AG04449 (cell line): ENCODE results near the gene RABEP1.

Experiments used
- CTCF ChIA-PET: fragments of 350-600 bp; formaldehyde crosslinking; extraction: SDS; loops from one replicate; lab custom pipeline; 2021; ENCODE audit warnings: antibody characterized with exemption; lab: Yijun Ruan, JAX
- POLR2A ChIA-PET: fragments of 400-600, 350-600 bp; formaldehyde crosslinking; extraction: SDS; loops from one replicate; lab custom pipeline; 2020; ENCODE audit warnings: antibody characterized with exemption, inconsistent platforms; lab: Yijun Ruan, JAX
- DNase-seq: peaks from one replicate; pipeline ENCODE4 v3.0.0-alpha.2; 2010; ENCODE audit warnings: low read depth, low spot score
- H3K4me3 ChIP-seq: 2 replicates; pipeline ENCODE4 v1.5.1; 2011; ENCODE audit warnings: low read depth, mild to moderate bottlenecking, control low read depth, low read length
- TF ChIP-seq, protein P1 (sequence below): IDR thresholded peaks from one replicate; pipeline ENCODE4 v1.5.1; 2011; ENCODE audit warnings: mild to moderate bottlenecking, moderate library complexity, low read length, control low read depth, inconsistent platforms; ENCODE audit not compliant: insufficient read depth; ENCODE audit errors: missing control alignments

Gene RABEP1

GRCh38 chr17:5352681-5353289 is 70.7 kb downstream of the RABEP1 start:
- POLR2A ChIA-PET, result no interaction called here
- CTCF ChIA-PET, result interaction anchor here (0.8 kb wide), 1 partner anchor 87 kb away, joined by 3 read pairs; the partner anchor contains the start of gene C1QBP
- no peak for DNase-seq
- no peak overlapping the region for H3K4me3 ChIP-seq
- TF ChIP-seq, protein P1, sequence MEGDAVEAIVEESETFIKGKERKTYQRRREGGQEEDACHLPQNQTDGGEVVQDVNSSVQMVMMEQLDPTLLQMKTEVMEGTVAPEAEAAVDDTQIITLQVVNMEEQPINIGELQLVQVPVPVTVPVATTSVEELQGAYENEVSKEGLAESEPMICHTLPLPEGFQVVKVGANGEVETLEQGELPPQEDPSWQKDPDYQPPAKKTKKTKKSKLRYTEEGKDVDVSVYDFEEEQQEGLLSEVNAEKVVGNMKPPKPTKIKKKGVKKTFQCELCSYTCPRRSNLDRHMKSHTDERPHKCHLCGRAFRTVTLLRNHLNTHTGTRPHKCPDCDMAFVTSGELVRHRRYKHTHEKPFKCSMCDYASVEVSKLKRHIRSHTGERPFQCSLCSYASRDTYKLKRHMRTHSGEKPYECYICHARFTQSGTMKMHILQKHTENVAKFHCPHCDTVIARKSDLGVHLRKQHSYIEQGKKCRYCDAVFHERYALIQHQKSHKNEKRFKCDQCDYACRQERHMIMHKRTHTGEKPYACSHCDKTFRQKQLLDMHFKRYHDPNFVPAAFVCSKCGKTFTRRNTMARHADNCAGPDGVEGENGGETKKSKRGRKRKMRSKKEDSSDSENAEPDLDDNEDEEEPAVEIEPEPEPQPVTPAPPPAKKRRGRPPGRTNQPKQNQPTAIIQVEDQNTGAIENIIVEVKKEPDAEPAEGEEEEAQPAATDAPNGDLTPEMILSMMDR, result no peak

DNA sequence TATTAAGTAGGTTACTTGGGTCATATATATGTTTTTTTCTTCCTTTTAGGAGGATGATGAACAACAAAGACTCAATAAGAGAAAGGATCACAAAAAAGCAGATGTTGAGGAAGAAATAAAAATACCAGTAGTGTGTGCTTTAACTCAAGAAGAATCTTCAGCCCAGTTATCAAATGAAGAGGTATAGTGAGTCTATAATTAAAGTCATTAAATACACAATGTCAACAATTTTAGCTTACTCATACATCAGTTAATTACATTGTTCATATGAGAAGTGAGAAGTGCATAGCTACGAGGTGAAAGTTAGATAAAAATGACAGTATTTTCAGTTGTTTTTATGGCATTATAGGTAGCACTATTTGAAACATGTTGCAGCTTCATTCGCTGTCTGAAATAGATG is 72.2 kb downstream of the RABEP1 start:
- ChIA-PET CTCF (interaction anchor here (1.3 kb wide), 1 partner anchor 14 kb away, joined by 3 read pairs; no protein-coding TSS in a partner anchor), POLR2A (no interaction called here)
- TF ChIP-seq, protein P1, result no peak
- H3K4me3 ChIP-seq, result no peak overlapping the region
- no peak for DNase-seq

- ChIA-PET CTCF (interaction anchor here (1.3 to 1.5 kb wide), 2 partner anchors 8 to 13 kb away, joined by 3 read pairs; no protein-coding TSS in a partner anchor), POLR2A (no interaction called here)
- TF ChIP-seq, protein P1, result no peak
- no peak for DNase-seq
- no peak overlapping the region for H3K4me3 ChIP-seq
Measured at GRCh38 chr17:5354886-5355415, 72.9 kb downstream of the RABEP1 start.

GRCh38 chr17:5355421-5356129 is 73.5 kb downstream of the RABEP1 start:
- ChIA-PET CTCF (interaction anchor here (0.6 to 1.5 kb wide), 3 partner anchors 9 to 43 kb away, joined by 3 read pairs; no protein-coding TSS in a partner anchor), POLR2A (no interaction called here)
- no peak for DNase-seq
- TF ChIP-seq, protein P1, result no peak
- no peak overlapping the region for H3K4me3 ChIP-seq

DNA sequence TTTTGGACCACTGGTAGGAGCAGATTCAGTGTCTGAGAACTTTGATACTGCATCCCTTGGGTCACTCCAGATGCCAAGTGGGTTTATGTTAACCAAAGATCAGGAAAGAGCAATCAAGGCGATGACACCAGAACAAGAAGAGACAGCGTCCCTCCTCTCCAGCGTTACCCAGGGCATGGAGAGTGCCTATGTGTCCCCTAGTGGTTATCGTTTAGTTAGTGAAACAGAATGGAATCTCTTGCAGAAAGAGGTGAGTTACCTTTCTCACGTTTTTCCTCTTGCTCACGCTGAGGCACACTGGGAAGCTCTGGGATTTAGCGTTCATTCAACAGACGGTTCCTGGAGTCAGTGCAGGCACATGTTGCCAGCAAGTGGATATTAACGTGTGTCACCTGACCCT is 79.3 kb downstream of the RABEP1 start:
- H3K4me3 ChIP-seq, result no peak overlapping the region
- ChIA-PET CTCF (no interaction called here), POLR2A (no interaction called here)
- TF ChIP-seq, protein P1, result no peak
- no peak for DNase-seq

- H3K4me3 ChIP-seq, result no peak overlapping the region
- POLR2A ChIA-PET, result no interaction called here
- CTCF ChIA-PET, result interaction anchor here (1.8 kb wide), 1 partner anchor 77 kb away, joined by 5 read pairs; the partner anchor contains the start of gene C1QBP
- TF ChIP-seq, protein P1, result no peak
- DNase-seq, result no peak
Measured at GRCh38 chr17:5362162-5362811, 80.2 kb downstream of the RABEP1 start.
